ENCODE measurements around the gene FTSJ1. TPM values are rescaled to one million over a fixed set of nuclear protein-coding genes. Genes with fewer than 3 reads are reported as not detected.
"Not testable (repeated sequence)": the region's sequence is repeated elsewhere in the genome, so short reads cannot be mapped to it uniquely, and the experiment has no call there.

The FTSJ1 gene
- total RNA-seq, 1 donor from 2014 or later, result 42.7 TPM

DNA sequence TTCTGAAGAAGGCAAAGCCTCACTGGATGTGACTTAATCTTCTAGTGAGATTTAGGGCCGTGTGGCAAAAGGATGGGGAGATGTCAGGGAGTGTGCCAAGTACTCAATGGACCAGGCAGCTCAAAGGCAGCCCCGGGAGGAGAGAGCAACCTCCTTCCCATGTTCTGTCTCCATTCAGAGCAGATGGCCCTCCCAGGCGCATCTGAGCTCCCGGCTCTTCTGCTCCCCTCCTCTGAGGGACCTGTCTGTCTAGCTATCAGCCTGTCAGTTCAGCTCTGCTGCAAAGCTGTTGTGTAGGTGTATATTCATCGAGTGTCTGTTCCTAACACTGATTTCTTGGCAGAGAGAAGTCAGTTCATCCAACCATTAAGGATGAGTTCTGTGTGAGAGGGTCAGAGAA lies 21.9 kb downstream of the FTSJ1 start:
- no peak for DNase-seq (ENCODE audit: low spot score)

DNA sequence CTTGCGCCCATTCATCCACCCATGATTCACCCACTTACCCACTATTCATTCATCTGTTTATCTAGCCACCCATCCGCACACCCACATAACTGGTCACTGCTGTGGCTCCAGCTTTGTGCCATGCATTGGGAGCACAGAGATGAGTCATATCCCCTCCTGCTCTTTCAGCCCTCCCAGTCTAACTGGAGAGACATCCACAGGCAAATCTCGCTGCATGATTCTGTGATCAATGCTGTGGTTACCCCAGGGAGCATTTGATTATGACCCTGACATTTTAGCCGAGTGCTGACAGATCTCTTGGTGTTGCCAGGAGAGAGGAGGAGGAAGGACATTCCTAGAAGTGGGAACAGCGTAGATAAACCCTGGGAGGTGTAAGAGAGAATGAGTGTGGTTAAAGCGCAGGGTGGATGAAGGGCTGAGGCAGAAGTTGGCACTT lies 22.4 kb downstream of the FTSJ1 start:
- no peak for DNase-seq (ENCODE audit: low spot score)

DNA sequence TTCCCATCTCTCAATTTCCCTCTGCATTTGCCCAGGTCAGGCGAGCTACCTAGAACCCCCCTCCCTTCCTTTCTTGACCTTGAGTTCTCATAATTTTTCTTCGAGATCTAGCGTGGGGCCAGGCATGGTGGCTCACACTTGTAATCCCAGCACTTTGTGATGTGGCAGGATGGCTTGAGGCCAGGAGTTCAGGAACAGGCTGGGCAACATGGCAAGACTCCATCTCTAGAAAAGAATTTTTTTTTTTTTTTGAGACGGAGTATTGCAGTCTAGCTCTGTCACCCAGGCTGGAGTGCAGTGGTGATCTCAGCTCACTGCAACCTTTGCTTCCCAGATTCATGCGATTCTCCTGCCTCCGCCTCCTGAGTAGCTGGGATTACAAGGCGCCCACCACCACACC lies 28.3 kb downstream of the FTSJ1 start:
- no peak for DNase-seq (ENCODE audit: low spot score)

DNA sequence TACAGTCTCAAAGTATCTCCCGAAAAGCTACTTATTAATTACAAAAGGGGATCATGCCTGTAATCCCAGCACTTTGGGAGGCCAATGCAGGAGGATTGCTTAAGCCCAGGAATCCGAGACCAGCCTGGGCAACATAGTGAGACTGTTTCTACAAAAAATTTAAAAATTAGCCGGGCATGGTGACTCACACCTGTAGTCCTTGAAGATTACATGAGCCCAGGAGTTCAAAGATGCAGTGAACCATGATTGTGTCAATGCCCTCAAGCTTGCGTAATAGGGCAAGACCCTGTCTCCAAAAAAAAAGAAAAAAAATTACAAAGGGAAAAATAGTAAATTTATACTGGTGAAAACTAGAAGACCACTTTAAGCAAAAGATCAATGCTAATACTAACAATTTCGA lies 29.5 kb downstream of the FTSJ1 start:
- no peak for DNase-seq (ENCODE audit: low spot score)

DNA sequence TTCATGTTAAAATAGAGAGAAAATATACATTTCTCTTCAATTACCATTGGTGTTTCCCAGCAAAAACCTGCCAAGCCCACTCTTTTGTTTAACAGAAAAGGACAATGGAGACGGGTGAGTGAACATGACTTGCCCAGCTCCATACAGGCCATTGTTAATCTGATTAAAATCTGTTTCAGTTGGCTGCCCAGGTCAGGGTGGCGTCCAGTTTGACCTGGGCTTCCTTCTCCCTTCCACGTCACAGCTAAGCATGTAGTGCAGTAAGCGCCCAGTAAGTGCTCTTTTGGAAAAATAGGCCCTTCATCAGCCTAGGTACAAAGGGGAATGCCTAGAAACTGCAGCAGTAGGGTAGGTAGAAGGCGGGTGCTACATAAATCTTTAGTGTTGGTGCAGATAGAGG lies 31.2 kb downstream of the FTSJ1 start:
- no peak for DNase-seq (ENCODE audit: low spot score)

DNA sequence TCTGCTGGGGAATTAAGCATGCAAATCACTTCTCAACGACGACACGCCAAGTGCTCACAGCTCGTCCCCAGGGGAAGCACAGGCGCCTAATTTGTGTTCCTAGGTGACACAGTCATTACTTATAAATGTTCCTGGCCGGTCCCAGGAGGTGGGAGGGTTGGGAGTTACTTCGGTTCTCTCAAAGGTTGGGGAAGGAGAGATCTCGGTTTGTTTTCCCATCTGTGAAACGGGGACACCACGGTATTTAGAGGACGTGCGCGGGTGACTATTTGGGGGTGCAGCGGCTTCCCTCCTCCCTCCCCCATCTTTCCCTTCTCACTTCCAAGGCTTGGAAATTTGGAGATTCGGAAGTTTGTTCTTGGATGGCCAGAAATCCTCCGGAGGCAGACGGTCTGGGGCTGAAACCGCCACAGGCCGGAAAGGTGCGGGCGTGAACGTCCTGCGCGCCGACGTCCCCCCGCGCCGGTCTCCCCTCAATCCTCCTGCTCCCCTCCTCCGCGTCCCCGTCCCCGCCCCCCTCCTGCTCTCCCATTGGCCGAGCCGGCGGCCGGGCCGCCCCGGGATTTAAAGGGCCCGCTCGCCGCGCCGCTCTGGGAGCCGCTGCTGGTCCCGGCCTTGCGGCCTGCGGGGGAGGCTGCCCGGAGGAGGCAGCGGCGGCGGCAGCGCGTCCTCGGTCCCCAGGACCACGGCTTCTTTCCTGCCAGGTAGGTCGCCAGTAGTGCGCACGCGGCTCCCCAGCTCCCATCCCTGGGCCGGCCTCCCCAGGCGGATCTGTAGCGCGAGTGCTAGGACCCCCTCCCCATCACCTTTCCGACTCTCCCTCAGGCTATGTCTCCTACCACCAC lies 32.6 kb downstream of the FTSJ1 start, which contains the start of gene PORCN:
Gene PORCN (plus strand): TSS at position 593 of the 845 bp plus-strand sequence. CDS start 829 bp downstream, outside the sequence.
- DNase-seq (ENCODE audit: low spot score), result peak; percentile 85

DNA sequence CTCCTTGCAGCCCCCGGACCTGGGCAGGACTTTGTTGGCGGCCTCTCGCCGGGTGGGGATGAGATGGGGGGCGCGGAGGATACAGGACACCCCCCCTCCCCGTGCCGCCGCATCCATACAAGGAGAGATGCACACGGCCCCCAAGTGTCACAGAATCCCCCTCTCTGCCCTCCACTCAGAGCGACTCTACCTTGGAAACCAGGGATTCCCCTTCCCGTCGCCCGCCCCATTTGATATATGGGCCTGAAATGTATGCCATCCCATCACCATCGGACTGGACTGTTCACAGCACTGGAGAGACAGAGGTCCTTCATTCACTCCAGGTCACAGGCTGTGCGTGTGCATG lies 33.2 kb downstream of the FTSJ1 start:
- no peak for DNase-seq (ENCODE audit: low spot score)

DNA sequence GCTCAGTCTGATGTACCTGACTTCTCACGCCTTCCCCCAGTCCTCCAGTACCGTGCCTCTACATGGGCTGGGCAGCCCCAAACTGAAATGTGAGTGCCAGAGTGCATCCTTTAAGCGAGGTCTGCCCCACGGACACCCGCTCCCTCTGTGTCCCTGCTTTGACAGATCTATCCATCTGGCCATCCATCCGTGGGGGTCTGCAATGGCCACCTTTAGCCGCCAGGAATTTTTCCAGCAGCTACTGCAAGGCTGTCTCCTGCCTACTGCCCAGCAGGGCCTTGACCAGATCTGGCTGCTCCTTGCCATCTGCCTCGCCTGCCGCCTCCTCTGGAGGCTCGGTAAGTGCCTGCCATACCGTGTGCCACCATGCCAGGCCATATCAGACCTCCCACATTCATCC lies 33.6 kb downstream of the FTSJ1 start:
- DNase-seq (ENCODE audit: low spot score), result no peak

DNA sequence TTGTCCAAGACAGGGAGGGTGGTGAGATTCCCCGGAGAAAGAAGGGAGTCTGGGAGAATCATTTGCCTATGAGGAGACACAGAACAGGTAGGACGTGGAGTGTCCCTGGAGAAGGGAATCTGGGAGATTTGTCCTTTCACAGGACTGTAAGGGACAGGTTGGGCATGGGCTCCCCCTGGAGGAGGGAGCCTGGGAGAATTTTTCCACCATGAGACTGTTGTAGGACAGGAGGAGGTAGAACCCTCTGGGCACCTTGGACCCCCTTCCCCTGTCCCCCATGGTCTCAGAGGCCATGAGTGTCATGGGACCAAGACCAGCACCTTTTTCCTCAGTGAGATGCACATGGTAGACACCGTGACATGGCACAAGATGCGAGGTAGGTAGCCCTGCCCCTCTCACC lies 35.6 kb downstream of the FTSJ1 start:
- DNase-seq (ENCODE audit: low spot score), result no peak

DNA sequence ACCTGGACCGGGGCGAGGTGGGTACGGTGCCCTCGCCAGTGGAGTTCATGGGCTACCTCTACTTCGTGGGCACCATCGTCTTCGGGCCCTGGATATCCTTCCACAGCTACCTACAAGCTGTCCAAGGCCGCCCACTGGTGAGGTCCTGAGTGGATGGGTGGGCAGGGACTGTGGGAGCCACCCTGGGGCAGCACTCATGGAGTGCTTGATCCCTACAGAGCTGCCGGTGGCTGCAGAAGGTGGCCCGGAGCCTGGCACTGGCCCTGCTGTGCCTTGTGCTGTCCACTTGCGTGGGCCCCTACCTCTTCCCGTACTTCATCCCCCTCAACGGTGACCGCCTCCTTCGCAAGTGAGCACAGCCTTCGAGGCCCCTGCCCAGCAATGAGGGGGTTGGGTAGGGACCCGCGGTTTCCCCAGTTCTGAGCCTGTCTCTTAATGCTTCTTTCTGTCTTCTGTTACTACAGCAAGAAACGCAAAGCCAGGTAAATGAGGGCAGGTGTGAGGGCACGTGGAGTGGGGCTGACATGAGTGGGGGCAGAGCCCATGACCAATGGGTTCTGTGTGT lies 36.5 kb downstream of the FTSJ1 start:
- no peak for DNase-seq (ENCODE audit: low spot score)

DNA sequence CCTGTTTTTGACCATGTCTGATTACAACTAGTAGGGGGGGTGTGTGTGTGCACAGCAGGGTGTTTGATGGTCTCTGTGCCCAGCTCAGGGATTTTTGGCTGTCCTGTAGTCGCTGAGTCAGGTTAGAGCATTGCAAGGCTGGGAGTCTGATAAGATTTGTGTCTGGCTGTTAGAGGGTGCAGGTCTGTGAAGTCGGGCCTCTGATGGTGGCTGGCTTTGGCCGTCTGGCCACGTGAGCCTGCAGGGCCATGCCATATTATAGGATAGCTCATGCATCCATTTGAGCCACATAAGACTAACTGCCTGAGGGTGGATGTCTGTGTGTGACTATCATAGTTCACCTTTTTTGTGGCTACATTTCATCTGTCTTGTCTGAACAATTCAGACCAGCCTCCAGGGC lies 37.7 kb downstream of the FTSJ1 start:
- DNase-seq (ENCODE audit: low spot score), result no peak

DNA sequence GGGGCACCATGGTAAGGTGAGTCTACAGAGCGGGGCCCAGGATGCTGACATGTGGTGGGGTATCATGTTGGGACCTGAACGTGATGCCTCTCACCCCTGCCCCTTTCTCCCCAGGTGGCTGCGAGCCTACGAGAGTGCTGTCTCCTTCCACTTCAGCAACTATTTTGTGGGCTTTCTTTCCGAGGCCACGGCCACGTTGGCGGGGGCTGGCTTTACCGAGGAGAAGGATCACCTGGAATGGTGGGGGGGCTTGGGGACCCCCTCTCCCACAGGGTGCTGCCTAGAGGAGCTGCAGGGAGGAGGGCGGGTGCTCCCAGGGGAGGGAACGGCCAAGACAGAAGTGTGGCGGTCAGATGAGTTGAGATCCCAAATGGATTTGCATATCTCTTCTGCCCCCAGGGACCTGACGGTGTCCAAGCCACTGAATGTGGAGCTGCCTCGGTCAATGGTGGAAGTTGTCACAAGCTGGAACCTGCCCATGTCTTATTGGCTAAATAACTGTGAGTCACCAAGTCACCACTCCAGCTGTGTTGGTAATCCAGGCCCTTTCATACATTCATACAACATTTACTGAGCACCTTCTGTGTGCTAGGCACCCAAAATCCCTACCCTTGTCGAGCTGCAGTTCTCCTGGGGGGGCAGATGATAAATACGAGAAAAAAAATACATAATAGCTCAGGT lies 38.3 kb downstream of the FTSJ1 start:
- no peak for DNase-seq (ENCODE audit: low spot score)

DNA sequence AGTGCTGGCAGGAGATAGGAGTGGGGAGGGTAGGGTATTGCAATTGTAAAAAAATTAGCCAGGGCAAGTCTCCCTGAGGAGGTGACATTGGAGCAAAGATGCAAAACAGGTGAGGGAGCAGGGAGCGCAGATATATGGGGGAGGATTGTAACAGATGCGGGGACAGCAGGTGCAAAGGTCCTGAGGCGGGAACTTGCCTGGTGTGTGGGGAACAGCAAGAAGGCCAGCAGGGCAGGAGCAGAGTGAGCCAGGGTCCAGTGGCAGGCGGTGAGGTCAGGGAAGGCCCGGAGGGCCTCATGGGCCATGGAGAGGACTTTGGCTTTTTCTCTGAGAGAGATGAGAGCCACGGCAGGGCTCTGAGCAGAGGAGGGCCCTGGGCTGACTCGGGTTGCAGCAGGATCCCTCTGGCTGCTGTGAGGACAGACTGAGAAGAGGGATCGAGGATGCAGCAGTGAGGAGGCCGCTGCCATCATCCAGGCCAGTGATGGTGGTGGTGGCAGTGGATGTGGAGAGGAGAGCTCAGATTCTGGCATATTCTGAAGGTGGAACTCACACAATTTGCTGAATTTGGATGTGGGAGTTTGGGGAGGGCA lies 39.0 kb downstream of the FTSJ1 start:
- DNase-seq (ENCODE audit: low spot score), result no peak

DNA sequence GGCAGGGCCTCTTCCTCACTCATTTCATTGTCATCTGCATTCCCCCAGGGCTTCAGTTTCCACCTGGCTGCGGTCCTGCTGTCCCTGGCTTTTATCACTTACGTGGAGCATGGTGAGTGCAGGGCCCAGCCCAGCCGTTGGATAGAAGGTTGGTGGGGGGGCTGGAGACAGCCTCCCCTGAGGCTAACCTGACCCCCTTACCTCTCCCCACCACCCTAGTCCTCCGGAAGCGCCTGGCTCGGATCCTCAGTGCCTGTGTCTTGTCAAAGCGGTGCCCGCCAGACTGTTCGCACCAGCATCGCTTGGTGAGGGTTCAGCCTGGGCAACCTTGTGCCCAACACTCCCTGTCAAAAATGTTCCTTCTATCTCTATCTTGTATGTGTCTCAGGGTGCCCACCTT lies 39.8 kb downstream of the FTSJ1 start:
- DNase-seq (ENCODE audit: low spot score), result no peak

DNA sequence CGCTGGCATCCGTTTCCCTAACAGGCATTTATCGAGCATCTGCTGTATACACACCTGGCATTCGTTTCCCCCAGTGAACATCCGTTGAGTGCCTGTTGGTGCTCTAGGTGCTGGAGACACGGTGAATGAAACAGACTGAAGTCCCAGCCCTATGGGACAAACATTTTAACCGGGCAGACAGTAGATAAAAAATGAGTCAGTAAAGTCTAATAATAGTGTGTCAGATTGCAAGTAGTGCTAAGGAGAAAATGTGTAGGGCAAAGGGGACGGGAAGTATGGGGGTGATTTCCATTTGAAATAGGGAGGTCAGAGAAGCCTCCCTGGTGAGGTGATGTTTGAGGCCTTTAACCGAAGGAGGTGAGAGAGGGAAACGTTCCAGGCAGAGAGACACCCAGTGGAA lies 40.3 kb downstream of the FTSJ1 start:
- no peak for DNase-seq (ENCODE audit: low spot score)

DNA sequence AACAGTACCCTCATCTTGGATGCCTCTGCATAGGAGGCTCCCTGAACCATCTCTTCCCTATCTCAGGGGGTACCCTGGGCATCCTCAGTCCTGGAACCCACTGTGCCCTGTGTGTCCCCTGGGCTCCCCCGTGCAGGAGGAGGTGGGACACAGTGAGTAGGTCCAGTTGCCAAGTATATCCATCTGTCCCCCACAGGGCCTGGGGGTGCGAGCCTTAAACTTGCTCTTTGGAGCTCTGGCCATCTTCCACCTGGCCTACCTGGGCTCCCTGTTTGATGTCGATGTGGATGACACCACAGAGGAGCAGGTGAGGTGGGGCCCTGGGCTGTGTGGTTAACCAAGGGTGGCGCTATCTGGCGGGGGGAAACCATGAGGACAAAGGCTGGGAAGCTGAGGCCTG lies 41.0 kb downstream of the FTSJ1 start:
- DNase-seq (ENCODE audit: low spot score), result no peak

DNA sequence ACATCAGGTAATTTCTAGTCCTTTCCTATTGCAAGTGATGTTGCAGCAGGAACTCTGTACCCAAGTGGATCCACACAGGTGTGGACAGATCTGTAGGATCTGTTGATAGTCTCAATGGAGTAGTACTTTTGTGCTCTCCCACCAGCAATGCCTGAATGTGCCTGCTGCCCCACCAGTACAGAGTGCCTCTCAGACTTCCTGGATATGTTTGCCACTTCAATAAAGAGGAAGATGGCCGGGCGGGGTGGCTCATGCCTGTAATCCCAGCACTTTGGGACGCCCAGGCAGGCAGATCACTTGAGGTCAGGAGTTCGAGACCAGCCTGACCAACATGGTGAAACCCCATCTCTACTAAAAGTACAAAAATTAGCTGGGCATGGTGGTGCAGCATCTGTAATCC lies 43.5 kb downstream of the FTSJ1 start:
- not testable (repeated sequence) for DNase-seq (ENCODE audit: low spot score)

DNA sequence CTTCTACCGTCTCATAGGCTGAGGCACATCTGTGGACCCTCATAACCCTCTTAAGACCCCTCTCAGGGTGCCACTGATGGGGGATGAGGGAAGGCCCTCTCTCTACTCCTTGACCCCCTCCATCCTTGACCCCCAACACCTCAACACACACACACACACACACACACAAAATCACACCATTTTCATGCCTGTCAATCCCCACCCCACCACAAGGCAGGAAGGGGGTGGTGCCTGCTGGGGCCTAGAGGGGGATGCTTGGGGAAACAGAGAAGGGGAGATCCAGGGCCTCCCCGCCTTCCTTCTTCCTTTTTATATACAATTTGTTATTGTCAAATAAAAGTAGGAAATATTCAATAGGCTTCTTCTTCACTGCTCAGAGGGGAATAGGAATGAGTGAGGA lies 44.5 kb downstream of the FTSJ1 start:
- DNase-seq (ENCODE audit: low spot score), result no peak

DNA sequence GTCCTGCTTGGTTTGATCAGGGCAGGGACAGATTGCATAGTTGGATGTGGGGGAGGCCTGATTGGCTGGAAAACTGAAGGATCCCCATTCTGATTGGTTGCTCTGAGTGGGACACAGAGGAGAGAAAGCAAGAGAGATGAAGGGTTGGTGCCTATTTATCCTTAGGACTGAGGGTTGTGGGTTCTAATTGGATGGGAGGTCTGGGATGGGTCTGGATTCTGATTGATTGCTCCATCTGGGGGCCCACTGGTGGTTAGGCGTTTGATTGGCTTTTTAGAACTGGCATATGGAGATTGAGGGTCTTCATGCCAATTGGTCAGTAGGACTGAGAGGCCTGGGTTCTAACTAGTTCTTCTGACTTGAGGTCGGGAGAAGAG lies 45.0 kb downstream of the FTSJ1 start:
- no peak for DNase-seq (ENCODE audit: low spot score)

DNA sequence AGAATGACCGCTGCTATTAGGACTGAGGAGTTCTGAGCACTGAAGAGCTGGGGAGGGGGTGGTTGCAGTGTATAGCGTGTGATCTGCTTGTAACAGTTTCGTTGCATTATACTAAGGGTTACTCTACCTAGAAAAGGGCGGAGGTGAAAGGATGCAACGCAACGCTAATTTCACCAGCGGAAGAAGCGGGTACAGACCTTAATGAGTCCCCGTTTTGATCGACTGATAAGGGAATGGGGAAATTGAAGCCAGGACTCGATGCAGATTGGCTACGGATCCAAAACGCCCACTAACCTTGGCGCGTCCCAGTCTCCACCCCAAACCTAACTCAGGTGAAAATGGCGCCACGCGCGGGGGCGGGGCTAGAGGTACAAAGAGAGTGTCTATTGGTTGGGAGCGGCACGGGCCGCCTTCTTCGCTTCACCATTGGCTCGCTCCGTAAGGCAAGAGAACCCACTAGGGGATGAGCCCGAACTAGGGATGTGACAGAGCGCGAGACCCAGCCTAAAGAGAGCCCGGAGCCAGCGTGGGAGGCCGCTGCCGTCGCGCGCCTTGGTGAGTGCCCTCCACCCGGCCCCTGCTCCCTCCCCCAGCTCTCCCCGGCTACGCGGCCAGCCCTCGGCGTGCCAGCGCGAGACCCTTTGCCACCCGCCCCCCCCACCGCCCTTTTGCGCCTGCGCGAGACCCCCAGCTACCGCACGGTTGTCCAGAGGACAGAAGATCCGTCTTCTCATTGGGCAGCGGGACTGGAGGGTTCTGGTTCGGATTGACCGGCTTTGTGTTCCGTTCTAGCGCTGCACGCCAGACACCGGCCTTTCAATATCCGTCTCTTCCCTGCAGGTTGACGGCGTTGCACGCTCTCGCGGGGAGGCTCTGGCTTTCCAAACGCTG lies 45.6 kb downstream of the FTSJ1 start, which contains the start of gene EBP:
Gene EBP (plus strand): TSS at position 456 of the 891 bp plus-strand sequence. CDS start 1,964 bp downstream, outside the sequence.
- DNase-seq (ENCODE audit: low spot score), result peak; percentile 94

DNA sequence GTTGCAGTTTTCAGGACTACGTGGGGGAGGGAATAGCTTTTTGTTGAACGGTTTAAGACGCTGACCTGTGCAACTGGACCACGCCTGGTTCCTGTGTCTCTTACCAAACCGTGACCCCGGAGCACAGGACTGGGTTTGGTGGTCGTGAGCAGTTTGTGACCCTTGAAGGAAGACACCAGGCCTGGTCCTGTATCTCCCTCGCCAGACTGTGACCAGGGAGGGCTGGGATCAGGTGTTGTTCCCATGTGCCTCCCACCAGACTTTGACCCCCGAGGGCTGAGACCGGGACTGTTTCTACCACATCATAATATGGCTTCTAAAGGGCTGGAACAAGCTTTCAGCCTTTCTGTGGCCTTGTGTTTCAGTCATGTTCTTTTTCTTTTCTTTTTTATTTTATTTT lies 46.3 kb downstream of the FTSJ1 start:
- DNase-seq (ENCODE audit: low spot score), result no peak

Data from ureter (tissue), 1 donor.